ENCODE measurements around the gene TMEM140.
"Not testable (repeated sequence)": the region's sequence is repeated elsewhere in the genome, so short reads cannot be mapped to it uniquely, and the experiment has no call there.

TMEM140 gene

DNA sequence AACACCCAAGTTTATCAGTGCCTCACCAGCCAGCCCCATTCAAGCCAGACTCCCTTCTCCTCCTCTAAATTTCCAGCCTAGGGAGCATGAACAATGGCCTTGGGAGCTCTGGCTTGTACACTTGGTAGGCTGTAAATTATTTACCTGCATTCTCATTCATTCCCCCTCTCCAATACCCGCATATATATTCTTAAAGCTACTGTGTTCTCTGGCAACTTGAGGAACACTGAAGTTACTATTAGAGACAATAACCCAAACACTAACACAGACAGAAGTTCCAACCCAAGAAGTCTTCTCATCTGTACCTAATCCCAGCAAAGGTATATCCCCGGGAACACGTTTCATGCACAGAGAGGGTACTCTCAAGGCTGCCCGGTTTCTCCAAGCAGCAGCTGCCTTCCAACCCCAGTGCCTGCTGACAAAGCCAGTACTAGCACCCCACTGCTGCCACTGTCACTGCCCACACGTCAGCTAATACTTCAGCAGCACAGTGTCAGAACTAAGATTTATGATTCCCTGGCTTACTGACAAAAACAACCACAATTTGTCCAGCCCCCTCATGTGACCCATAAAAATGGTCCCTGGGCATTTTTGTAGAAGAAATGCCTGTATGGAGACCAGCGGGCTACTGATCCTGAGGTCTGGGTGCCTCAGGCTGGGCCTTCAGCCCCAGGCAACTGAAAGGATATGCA is 60.4 kb downstream of the TMEM140 start:
- H3K36me3 ChIP-seq: peaks cover 28% of the 10 kb centered on the region
- peaks cover 28 to 36% of the 10 kb centered on the region in 2 experiments for H3K4me1 ChIP-seq (ENCODE audit: control insufficient read depth in 1 of 2, insufficient read depth in 1 of 2, low read depth in 1 of 2, low read length in 1 of 2)
- no peak overlapping the region for H3K4me3 ChIP-seq (ENCODE audit: low read depth in 1 of 2, low read length in 1 of 2)
- no peaks in the 10 kb centered on the region for H3K9me3 ChIP-seq
- TF ChIP-seq, protein P1, sequence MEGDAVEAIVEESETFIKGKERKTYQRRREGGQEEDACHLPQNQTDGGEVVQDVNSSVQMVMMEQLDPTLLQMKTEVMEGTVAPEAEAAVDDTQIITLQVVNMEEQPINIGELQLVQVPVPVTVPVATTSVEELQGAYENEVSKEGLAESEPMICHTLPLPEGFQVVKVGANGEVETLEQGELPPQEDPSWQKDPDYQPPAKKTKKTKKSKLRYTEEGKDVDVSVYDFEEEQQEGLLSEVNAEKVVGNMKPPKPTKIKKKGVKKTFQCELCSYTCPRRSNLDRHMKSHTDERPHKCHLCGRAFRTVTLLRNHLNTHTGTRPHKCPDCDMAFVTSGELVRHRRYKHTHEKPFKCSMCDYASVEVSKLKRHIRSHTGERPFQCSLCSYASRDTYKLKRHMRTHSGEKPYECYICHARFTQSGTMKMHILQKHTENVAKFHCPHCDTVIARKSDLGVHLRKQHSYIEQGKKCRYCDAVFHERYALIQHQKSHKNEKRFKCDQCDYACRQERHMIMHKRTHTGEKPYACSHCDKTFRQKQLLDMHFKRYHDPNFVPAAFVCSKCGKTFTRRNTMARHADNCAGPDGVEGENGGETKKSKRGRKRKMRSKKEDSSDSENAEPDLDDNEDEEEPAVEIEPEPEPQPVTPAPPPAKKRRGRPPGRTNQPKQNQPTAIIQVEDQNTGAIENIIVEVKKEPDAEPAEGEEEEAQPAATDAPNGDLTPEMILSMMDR (IDR thresholded peaks at IDR 0.05): no peak
- no peaks in the 10 kb centered on the region for H3K27me3 ChIP-seq
- H3K27ac ChIP-seq: peak overlapping the region; percentile 69

DNA sequence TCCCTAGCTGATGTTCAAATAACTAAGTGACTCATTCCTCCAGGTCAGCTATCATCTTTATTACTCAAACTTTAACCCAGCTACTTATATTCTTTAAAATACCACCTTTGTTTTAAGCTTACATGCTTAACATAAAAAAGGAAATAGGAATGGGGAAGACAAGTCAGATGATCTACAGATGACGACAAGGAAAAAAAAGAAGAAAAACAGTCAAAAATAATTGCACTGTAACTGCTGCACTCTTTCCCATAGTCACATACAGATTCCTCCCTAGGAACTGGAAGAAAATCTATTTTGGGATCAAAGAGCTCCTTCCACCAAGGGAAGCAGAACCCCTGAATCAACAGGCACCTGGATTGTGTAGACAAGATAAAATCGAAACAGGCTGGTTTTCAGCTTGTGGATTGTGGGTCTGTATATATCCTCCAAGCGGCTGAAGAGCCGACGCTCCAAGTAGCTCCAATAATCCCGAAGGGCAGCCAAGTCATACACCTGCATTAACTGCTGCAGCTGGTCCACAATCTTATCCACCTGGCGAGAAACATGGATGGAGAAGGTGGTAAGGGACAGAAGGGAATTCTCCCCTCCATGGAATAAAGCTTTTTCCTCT is 61.5 kb downstream of the TMEM140 start:
- TF ChIP-seq, protein P1 (IDR thresholded peaks at IDR 0.05): no peak
- H3K27me3 ChIP-seq: no peaks in the 10 kb centered on the region
- H3K9me3 ChIP-seq: no peaks in the 10 kb centered on the region
- H3K4me1 ChIP-seq (ENCODE audit: control insufficient read depth in 1 of 2, insufficient read depth in 1 of 2, low read depth in 1 of 2, low read length in 1 of 2): peaks cover 28 to 36% of the 10 kb centered on the region in 2 experiments
- H3K4me3 ChIP-seq (ENCODE audit: low read depth in 1 of 2, low read length in 1 of 2): no peak overlapping the region
- peak overlapping the region; percentile 69 for H3K27ac ChIP-seq
- peaks cover 17% of the 10 kb centered on the region for H3K36me3 ChIP-seq

DNA sequence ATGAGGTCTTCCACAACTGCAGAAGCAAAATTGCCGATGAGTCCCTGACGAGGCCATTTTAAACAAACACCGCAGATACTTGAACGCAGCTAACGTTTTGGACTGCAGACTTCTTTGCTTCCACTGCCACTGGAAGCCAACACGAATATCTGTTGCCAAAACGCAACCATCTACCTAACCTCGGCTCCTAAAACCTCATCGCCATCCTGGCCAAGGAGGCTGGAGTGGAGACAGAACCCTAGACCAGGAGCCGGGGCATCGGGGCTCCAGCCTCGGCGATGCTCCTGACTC is 63.0 kb downstream of the TMEM140 start:
- H3K27me3 ChIP-seq: no peaks in the 10 kb centered on the region
- peaks cover 2% of the 10 kb centered on the region for H3K36me3 ChIP-seq
- H3K4me3 ChIP-seq (ENCODE audit: low read depth in 1 of 2, low read length in 1 of 2): peak overlapping the region; percentile 76 to 86
- H3K4me1 ChIP-seq (ENCODE audit: control insufficient read depth in 1 of 2, insufficient read depth in 1 of 2, low read depth in 1 of 2, low read length in 1 of 2): peaks cover 28 to 36% of the 10 kb centered on the region in 2 experiments
- peak overlapping the region; percentile 89 for H3K27ac ChIP-seq
- TF ChIP-seq, protein P1 (IDR thresholded peaks at IDR 0.05): no peak
- no peaks in the 10 kb centered on the region for H3K9me3 ChIP-seq

DNA sequence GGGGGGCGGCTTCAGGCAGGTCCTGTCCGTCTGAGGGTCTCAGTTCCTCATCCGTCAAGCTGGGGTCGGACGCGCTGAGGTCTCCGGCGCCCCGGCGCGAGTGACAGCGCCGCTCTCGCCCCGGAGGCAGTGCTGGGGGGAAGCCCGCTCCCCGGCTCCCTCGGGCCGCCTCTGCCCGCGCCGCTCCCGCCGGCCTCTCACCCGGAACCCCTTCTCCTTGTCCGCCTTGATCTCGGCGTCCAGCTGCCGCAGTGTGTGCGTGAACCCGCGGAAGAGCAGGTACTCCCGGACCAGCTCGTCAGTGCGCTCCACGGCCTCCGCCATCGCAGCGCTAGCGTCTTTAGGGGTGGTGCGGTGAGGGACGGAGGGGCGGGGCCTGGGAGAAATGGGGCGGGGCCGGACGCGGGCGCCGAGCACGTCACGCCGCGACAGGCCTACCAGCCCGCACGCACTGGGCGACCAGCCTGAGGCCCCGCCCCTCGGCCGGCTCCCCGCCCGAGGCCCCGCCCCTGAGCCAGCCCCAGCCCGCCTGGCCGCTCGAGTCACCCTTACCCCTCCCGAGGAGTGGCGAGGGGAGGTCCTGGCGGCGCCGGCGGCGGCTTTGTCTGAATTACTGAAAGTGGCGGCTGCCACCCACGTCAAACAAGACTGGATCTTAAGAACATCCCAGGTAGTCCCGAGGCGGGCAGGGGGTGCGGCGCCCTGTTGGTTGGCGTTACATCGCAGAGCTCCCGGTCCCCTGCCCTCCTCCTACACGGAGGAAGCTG is 63.5 kb downstream of the TMEM140 start, which contains the start of gene WDR91:
WDR91 (minus strand) TSS at position 348 of the 767 bp plus-strand sequence; CDS start at position 324, 24 bp downstream.
- Histone ChIP-seq H3K27me3 (no peaks in the 10 kb centered on the region), H3K4me3 (ENCODE audit: low read depth in 1 of 2, low read length in 1 of 2) (peak within 1 kb of the TSS; percentile 76 to 86), H3K36me3 (no peaks in the 10 kb centered on the region), H3K9me3 (no peaks in the 10 kb centered on the region), H3K27ac (peak within 1 kb of the TSS; percentile 89), H3K4me1 (ENCODE audit: control insufficient read depth in 1 of 2, insufficient read depth in 1 of 2, low read depth in 1 of 2, low read length in 1 of 2) (peaks cover 28 to 36% of the 10 kb centered on the region in 2 experiments)
- TF ChIP-seq, protein P1 (IDR thresholded peaks at IDR 0.05): peak; percentile 70

DNA sequence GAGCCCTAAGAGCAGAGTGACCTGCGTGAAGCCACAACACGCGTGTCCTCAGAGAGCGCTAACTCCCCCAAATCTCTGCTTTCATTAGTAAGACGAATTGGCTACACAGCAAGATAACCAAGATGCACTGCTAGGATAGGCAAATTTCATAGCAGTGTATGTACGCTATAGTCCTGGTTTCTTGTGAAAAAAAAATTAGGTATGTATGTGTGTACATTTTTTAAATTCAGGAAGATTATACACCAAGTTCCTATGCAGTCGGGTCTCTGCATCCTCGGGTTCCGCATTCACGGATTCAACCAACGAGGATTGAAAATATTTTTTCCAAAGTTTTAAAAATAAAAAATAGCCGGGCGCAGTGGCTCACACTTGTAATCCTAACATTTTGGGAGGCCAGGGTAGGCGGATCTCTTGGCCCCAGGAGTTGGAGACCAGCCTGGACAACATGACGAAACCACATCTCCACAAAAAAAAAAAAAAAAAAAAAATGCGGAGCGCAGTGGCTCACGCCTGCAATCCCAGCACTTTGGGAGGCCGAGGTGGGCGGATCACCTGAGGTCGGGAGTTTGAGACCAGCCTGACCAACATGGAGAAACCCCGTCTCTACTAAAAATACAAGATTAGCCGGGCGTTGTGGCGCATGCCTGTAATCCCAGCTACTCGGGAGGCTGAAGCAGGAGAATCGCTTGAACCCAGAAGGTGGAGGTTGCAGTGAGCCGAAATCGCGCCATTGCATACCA is 64.2 kb downstream of the TMEM140 start:
- not testable (repeated sequence) for H3K9me3 ChIP-seq, H3K36me3 ChIP-seq, H3K27me3 ChIP-seq
- peaks cover 28 to 34% of the 10 kb centered on the region in 2 experiments for H3K4me1 ChIP-seq (ENCODE audit: control insufficient read depth in 1 of 2, insufficient read depth in 1 of 2, low read depth in 1 of 2, low read length in 1 of 2)
- peak overlapping the region; percentile 76 to 86 for H3K4me3 ChIP-seq (ENCODE audit: low read depth in 1 of 2, low read length in 1 of 2)
- H3K27ac ChIP-seq: peak overlapping the region; percentile 89

Measured in neutrophil (primary cell).